ENCODE results near the gene RIMBP2.

DNA sequence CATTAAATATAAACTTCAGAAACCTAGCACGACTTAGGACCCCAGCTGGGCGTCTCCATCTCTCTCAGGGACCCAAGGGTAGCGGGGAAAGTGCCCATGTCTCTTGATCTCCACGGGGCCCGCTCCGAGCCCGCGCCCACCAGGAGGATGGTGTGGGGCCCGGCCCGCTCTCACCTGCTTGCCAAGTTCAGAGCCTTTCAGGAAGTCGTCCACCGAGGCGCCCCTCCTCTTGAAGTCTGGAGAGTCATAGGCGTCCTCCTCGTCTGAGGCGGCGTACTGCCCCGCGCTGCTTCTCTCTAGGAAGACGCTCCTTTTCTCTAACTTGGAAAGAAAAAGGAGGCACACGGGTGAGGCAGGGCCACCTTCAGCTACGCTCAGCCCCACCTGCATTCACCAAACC lies 281.5 kb downstream of the RIMBP2 start:
- TF ChIP-seq, protein P1, sequence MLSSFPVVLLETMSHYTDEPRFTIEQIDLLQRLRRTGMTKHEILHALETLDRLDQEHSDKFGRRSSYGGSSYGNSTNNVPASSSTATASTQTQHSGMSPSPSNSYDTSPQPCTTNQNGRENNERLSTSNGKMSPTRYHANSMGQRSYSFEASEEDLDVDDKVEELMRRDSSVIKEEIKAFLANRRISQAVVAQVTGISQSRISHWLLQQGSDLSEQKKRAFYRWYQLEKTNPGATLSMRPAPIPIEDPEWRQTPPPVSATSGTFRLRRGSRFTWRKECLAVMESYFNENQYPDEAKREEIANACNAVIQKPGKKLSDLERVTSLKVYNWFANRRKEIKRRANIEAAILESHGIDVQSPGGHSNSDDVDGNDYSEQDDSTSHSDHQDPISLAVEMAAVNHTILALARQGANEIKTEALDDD (IDR thresholded peaks at IDR 0.05), result no peak
- no peak for TF ChIP-seq E2F3 (CRISPR knock-in tag; IDR thresholded peaks at IDR 0.05)

Measured in K562 (cell line).